HL-60 (cell line): Measurements from ENCODE around the gene AURKB.

Experiments
- CTCF ChIP-seq: IDR thresholded peaks from one replicate; pipeline ENCODE4 v1.5.1; 2011; ENCODE audit warnings: low read length, control low read depth, inconsistent platforms; ENCODE audit not compliant: insufficient read depth
- GABPA ChIP-seq: IDR thresholded peaks from 2 replicates; pipeline ENCODE4 v1.6.1; 2012; ENCODE audit warnings: low read depth
- POLR2AphosphoS5 ChIP-seq: IDR thresholded peaks from 2 replicates; pipeline ENCODE4 v1.6.1; 2012; ENCODE audit warnings: low read depth
- REST ChIP-seq: IDR thresholded peaks from 2 replicates; pipeline ENCODE4 v1.6.1; 2012; ENCODE audit warnings: low read depth; ENCODE audit not compliant: insufficient replicate concordance
- SPI1 ChIP-seq: IDR thresholded peaks from 2 replicates; pipeline ENCODE4 v1.6.1; 2012; ENCODE audit warnings: low read depth, mild to moderate bottlenecking, borderline replicate concordance

GRCh38 chr17:8209907-8210760 lies at the start of gene AURKB:
- peak; percentile 41 for TF ChIP-seq REST
- no peak for TF ChIP-seq CTCF
- peak; percentile 37; the same call in 1 of the 2 replicates for TF ChIP-seq POLR2AphosphoS5
- TF ChIP-seq SPI1, result no peak
- no peak for TF ChIP-seq GABPA
